ENCODE measurements around the gene CLCN3. TPM values are rescaled to one million over a fixed set of nuclear protein-coding genes. Genes with fewer than 3 reads are reported as not detected.
A peak's percentile ranks its signal among the peaks of the same experiment; 100 is the strongest.

CLCN3 gene
- total and polyA plus RNA-seq, 9 of the 15 experiments (the other 6 are each of a cell fraction or from before 2014, with no cell fraction given): 12.7 to 60.6 (median 38.5) TPM

GRCh38 chr4:169690787-169691186 lies 70.4 kb downstream of the CLCN3 start:
- ATAC-seq (no peak), FAIRE-seq (no peak), DNase-seq (ENCODE audit: extremely low read depth in 1 of 4, low spot score in 3 of 4) (no peak)
- no peaks in the 10 kb centered on the region for H3K9me3 ChIP-seq (replicated peaks; ENCODE audit: control insufficient read depth, insufficient read depth, low read depth, low read length)
- 88% methylated on average over 5 of the region's 5 CpGs for WGBS (ENCODE audit: insufficient coverage, low coverage, missing lambda C conversion rate)
- intact Hi-C loops (cut with micrococcal nuclease): no loop called here
- H3K9ac ChIP-seq (ENCODE audit: insufficient read depth in 1 of 2, low read depth in 2 of 2, low read length in 2 of 2): no peak overlapping the region
- BruUV-seq (replicated peaks): no TSS peak
- no peak overlapping the region for H3K4me3 ChIP-seq
- no peaks in the 10 kb centered on the region for H4K20me1 ChIP-seq (replicated peaks; ENCODE audit: control insufficient read depth, insufficient read depth, low read length)
- H3K4me1 ChIP-seq (replicated peaks in 1 of 2; ENCODE audit: control insufficient read depth in 2 of 2, insufficient read depth in 2 of 2, low read length in 2 of 2): no peaks in the 10 kb centered on the region
- H2AFZ ChIP-seq (ENCODE audit: low read depth, low read length): no peak overlapping the region
- TF ChIP-seq MED1 (CRISPR knock-in tag; IDR thresholded peaks at IDR 0.05; ENCODE audit: borderline replicate concordance) (no peak), IRF2 (CRISPR knock-in tag; IDR thresholded peaks at IDR 0.05) (no peak), ZNF316 (IDR thresholded peaks at IDR 0.05) (peak; percentile 60), SREBF1 (IDR thresholded peaks at IDR 0.05; ENCODE audit: borderline replicate concordance, low read depth, low read length) (no peak), EGR1 (conservative IDR thresholded peaks at IDR 0.05) (no peak), CREBBP (IDR thresholded peaks at IDR 0.05; ENCODE audit: low read depth, low read length) (no peak), IRF1 (CRISPR knock-in tag; IDR thresholded peaks at IDR 0.05; ENCODE audit: borderline replicate concordance) (no peak), MAFG (tag; conservative IDR thresholded peaks at IDR 0.05) (peak; percentile 47)
- in situ Hi-C loops (cut with MboI): no loop called here
- no peak overlapping the region for H3K27ac ChIP-seq (ENCODE audit: extremely low read depth, low read depth, low read length)
- ChIA-PET POLR2A (interaction anchor here (1.3 kb wide), 1 partner anchor 31 kb away, joined by 4 read pairs; no protein-coding TSS in a partner anchor), CTCF (ENCODE audit: low intra/inter-chr PET ratio) (no interaction called here)
- peaks cover 70% of the 10 kb centered on the region for H3K36me3 ChIP-seq (ENCODE audit: control insufficient read depth, insufficient read depth, low read length)
- no peaks in the 10 kb centered on the region for H3K9me1 ChIP-seq (ENCODE audit: control insufficient read depth, insufficient read depth, low read length)
- H3K79me2 ChIP-seq (ENCODE audit: control insufficient read depth, insufficient read depth, low read length): 0 out of 3 replicates have a peak, but pooled peaks cover 2% of the 10 kb centered on the region
- no peaks in the 10 kb centered on the region for H3K27me3 ChIP-seq (ENCODE audit: control insufficient read depth in 2 of 2, insufficient read depth in 2 of 2, low read length in 2 of 2)
- H3K4me2 ChIP-seq (ENCODE audit: insufficient read depth, low read length): no peak overlapping the region

Measured in K562 (cell line).